Stimulated activated CD8-positive, alpha-beta memory T cell treated with anti-CD3 and anti-CD28 coated beads, Interleukin-15, amount 100 ng/mL, for 4 hours (primary cell): Measurements from ENCODE around the gene TMEM82.

ENCODE experiments used
- DNase-seq, 2 donors: peaks; one replicate each; pipeline ENCODE4 v3.0.0-alpha.2; 2020; ENCODE audit warnings: low read depth in 2 of 2

The TMEM82 gene

DNA sequence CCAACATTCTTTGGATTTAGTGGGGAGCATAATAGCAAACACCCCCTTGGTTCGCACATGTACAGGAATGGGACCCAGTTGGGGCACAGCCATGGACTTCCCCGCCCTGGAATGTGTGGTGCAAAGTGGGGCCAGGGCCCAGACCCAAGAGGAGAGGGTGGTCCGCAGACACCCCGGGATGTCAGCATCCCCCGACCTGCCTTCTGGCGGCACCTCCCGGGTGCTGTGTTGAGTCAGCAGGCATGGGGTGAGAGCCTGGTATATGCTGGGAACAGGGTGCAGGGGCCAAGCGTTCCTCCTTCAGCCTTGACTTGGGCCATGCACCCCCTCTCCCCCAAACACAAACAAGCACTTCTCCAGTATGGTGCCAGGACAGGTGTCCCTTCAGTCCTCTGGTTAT, 43.4 kb downstream of the TMEM82 start:
- no peak for DNase-seq

- no peak for DNase-seq
Measured at GRCh38 chr1:15786581-15786980, 44.3 kb downstream of the TMEM82 start.

GRCh38 chr1:15788624-15789301, 46.5 kb downstream of the TMEM82 start:
- DNase-seq, result no peak

GRCh38 chr1:15796086-15796462, 53.8 kb downstream of the TMEM82 start:
- DNase-seq, result no peak
